Neural crest cell (in vitro differentiated cells): Measurements from ENCODE around the gene GPAT3. TPM values are rescaled to one million over a fixed set of nuclear protein-coding genes. Genes with fewer than 3 reads are reported as not detected.

Experiments
- DNase-seq: peaks from one replicate; pipeline ENCODE4 v3.0.0; 2021; ENCODE audit warnings: low read depth, mixed read lengths, low spot score
- H3K27ac Mint-ChIP-seq: one replicate; pipeline ENCODE4 v1.8.0; 2021; ENCODE audit warnings: mild to moderate bottlenecking, mixed read lengths; ENCODE audit not compliant: unreplicated experiment
- H3K27me3 Mint-ChIP-seq: 2 replicates; pipeline ENCODE4 v1.8.0; 2021; ENCODE audit warnings: low read depth, mild to moderate bottlenecking, mixed read lengths
- H3K36me3 Mint-ChIP-seq: 2 replicates; pipeline ENCODE4 v1.8.0; 2021; ENCODE audit warnings: low read depth, mild to moderate bottlenecking, mixed read lengths
- H3K4me1 Mint-ChIP-seq: 2 replicates; pipeline ENCODE4 v1.8.0; 2021; ENCODE audit warnings: mixed read lengths
- H3K4me3 Mint-ChIP-seq: one replicate; pipeline ENCODE4 v1.8.0; 2021; ENCODE audit warnings: mild to moderate bottlenecking, mixed read lengths
- H3K9me3 Mint-ChIP-seq: 2 replicates; pipeline ENCODE4 v1.8.0; 2021; ENCODE audit warnings: mixed read lengths
- CTCF ChIP-seq: fragments of 200-600 bp; sonication (generic); conservative IDR thresholded peaks from 2 replicates; pipeline ENCODE4 v1.5.0; 2021; ENCODE audit warnings: antibody characterized with exemption, mild to moderate bottlenecking
- total RNA-seq: library from RNA; stranded (reverse); gene quantifications from 2 replicates; pipeline ENCODE4 v1.2.1, GENCODE V29; 2021

Gene GPAT3
- total RNA-seq, 1 donor from 2014 or later: not detected

GRCh38 chr4:83561381-83561780 is 25.5 kb downstream of the GPAT3 start:
- no peaks in the 10 kb centered on the region for H3K9me3 Mint-ChIP-seq
- no peak for TF ChIP-seq CTCF
- no peak for DNase-seq
- no peaks in the 10 kb centered on the region for H3K36me3 Mint-ChIP-seq
- H3K4me1 Mint-ChIP-seq: no peaks in the 10 kb centered on the region
- no peak overlapping the region for H3K4me3 Mint-ChIP-seq
- no peak overlapping the region for H3K27ac Mint-ChIP-seq
- no peaks in the 10 kb centered on the region for H3K27me3 Mint-ChIP-seq

DNA sequence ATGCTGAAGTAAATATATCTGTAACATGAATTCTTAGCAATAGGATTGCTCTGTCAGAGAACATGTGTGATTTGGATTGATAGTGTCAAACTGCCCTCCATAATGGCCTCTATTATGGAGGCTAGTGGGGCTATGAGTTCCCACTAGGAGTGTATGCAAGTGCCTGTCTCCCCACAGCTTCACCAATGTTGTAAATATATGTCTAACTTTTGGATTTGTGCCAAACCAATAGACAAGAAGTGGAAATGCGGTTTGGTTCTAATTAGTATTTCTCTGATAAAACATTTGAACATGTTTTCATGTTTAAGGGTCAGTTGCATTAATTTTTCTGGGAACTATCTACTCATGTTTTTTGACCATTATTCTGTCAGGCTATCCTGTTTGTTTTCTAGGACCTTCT is 28.1 kb downstream of the GPAT3 start:
- H3K4me1 Mint-ChIP-seq: no peaks in the 10 kb centered on the region
- no peaks in the 10 kb centered on the region for H3K36me3 Mint-ChIP-seq
- no peak overlapping the region for H3K27ac Mint-ChIP-seq
- H3K9me3 Mint-ChIP-seq: no peaks in the 10 kb centered on the region
- H3K27me3 Mint-ChIP-seq: no peaks in the 10 kb centered on the region
- no peak for TF ChIP-seq CTCF
- H3K4me3 Mint-ChIP-seq: no peak overlapping the region
- DNase-seq: no peak

GRCh38 chr4:83568062-83568461 is 32.2 kb downstream of the GPAT3 start:
- no peak overlapping the region for H3K4me3 Mint-ChIP-seq
- H3K36me3 Mint-ChIP-seq: no peaks in the 10 kb centered on the region
- TF ChIP-seq CTCF: no peak
- no peaks in the 10 kb centered on the region for H3K4me1 Mint-ChIP-seq
- H3K27me3 Mint-ChIP-seq: no peaks in the 10 kb centered on the region
- no peak for DNase-seq
- no peak overlapping the region for H3K27ac Mint-ChIP-seq
- no peaks in the 10 kb centered on the region for H3K9me3 Mint-ChIP-seq

- Mint-ChIP-seq H3K4me3 (no peak overlapping the region), H3K27ac (no peak overlapping the region), H3K27me3 (no peaks in the 10 kb centered on the region), H3K9me3 (no peaks in the 10 kb centered on the region), H3K36me3 (no peaks in the 10 kb centered on the region), H3K4me1 (no peaks in the 10 kb centered on the region)
- DNase-seq: no peak
- no peak for TF ChIP-seq CTCF
These were observed 33.5 kb downstream of the GPAT3 start for GRCh38 chr4:83569429-83569828.

DNA sequence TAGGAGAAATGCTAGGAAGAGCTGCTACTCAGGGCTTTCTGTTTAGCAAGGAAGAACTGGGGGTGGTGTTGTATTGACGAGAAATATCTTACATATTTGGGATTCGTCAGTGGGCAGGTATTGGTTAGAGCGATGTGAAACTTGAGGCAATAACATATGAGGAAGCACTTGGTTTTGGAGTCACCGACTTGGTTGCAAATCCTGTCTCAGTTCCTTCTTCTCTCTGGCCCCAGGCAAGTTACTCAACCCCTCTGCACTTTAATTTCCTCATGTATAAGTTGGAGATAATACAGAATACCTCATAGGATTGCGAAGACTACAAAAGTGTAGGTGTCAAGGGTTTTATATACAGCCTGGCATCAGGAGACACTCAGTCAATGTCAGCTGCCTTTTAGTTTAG is 34.1 kb downstream of the GPAT3 start:
- no peaks in the 10 kb centered on the region for H3K36me3 Mint-ChIP-seq
- H3K4me1 Mint-ChIP-seq: no peaks in the 10 kb centered on the region
- H3K27me3 Mint-ChIP-seq: no peaks in the 10 kb centered on the region
- TF ChIP-seq CTCF: no peak
- no peak for DNase-seq
- H3K4me3 Mint-ChIP-seq: no peak overlapping the region
- no peaks in the 10 kb centered on the region for H3K9me3 Mint-ChIP-seq
- H3K27ac Mint-ChIP-seq: no peak overlapping the region

GRCh38 chr4:83572848-83573247 is 36.9 kb downstream of the GPAT3 start:
- no peaks in the 10 kb centered on the region for H3K9me3 Mint-ChIP-seq
- TF ChIP-seq CTCF: no peak
- no peaks in the 10 kb centered on the region for H3K27me3 Mint-ChIP-seq
- no peaks in the 10 kb centered on the region for H3K36me3 Mint-ChIP-seq
- H3K4me3 Mint-ChIP-seq: no peak overlapping the region
- H3K27ac Mint-ChIP-seq: no peak overlapping the region
- no peaks in the 10 kb centered on the region for H3K4me1 Mint-ChIP-seq
- DNase-seq: no peak
